ENCODE data around the gene TRIM54.

DNA sequence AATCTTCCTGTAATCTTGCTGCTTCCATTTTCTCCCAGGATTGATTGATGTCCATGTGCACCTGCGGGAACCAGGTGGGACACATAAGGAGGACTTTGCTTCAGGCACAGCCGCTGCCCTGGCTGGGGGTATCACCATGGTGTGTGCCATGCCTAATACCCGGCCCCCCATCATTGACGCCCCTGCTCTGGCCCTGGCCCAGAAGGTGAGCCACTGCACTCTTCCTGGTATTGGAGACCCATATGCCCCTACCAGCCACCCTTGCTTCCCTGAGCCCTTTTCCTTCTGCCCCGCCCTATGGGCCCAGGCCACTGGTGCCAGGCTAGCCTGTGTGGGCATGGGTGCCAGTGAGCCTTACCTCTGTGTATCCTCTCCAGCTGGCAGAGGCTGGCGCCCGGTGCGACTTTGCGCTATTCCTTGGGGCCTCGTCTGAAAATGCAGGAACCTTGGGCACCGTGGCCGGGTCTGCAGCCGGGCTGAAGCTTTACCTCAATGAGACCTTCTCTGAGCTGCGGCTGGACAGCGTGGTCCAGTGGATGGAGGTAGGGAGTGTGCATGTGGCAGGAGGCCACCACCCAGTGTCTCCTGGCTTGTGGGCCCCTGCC lies 44.8 kb upstream of the TRIM54 start:
- TF ChIP-seq, protein P1, sequence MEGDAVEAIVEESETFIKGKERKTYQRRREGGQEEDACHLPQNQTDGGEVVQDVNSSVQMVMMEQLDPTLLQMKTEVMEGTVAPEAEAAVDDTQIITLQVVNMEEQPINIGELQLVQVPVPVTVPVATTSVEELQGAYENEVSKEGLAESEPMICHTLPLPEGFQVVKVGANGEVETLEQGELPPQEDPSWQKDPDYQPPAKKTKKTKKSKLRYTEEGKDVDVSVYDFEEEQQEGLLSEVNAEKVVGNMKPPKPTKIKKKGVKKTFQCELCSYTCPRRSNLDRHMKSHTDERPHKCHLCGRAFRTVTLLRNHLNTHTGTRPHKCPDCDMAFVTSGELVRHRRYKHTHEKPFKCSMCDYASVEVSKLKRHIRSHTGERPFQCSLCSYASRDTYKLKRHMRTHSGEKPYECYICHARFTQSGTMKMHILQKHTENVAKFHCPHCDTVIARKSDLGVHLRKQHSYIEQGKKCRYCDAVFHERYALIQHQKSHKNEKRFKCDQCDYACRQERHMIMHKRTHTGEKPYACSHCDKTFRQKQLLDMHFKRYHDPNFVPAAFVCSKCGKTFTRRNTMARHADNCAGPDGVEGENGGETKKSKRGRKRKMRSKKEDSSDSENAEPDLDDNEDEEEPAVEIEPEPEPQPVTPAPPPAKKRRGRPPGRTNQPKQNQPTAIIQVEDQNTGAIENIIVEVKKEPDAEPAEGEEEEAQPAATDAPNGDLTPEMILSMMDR (IDR thresholded peaks at IDR 0.05) = no peak
- TF ChIP-seq ZFX (IDR thresholded peaks at IDR 0.05; ENCODE audit: borderline replicate concordance) = no peak

All from 22Rv1 (cell line).